B cell (primary cell): ENCODE data around the gene GPRC6A. TPM values are rescaled to one million over a fixed set of nuclear protein-coding genes. Genes with fewer than 3 reads are reported as not detected.
"Not testable (repeated sequence)": the region's sequence is repeated elsewhere in the genome, so short reads cannot be mapped to it uniquely, and the experiment has no call there.

ENCODE experiments used
- ATAC-seq: fragments of 200-7000 bp; cut with Tn5 transposase; one replicate; pipeline ENCODE4 v1.10.0; 2021; ENCODE audit warnings: low read depth, mild to moderate bottlenecking, moderate number of reproducible peaks, moderate library complexity
- CTCF ChIA-PET: fragments of 350-600 bp; sonication (Branson Sonifier 250); formaldehyde crosslinking; loops from one replicate; lab custom pipeline; 2021; ENCODE audit warnings: antibody characterized with exemption, inconsistent platforms; lab: Charles Lee
- POLR2A ChIA-PET: fragments of 350-600 bp; sonication (Branson Sonifier 250); formaldehyde crosslinking; loops from one replicate; lab custom pipeline; 2021; ENCODE audit warnings: antibody characterized with exemption; lab: Charles Lee
- DNase-seq: peaks from one replicate; pipeline ENCODE4 v3.0.0; 2013
- H2AFZ ChIP-seq: 2 replicates; pipeline ENCODE4 v1.6.1; 2012; ENCODE audit warnings: mild to moderate bottlenecking, low read depth, low read length; ENCODE audit not compliant: insufficient read depth, poor library complexity, severe bottlenecking
- H3K27ac ChIP-seq, 2 donors: 1 replicate in 1 of 2; 2 replicates in 1 of 2; pipeline ENCODE4 v1.5.1; 2012 to 2013; ENCODE audit warnings: low read length in 2 of 2, mild to moderate bottlenecking in 2 of 2, moderate library complexity in 1 of 2
- H3K27me3 ChIP-seq, 4 experiments: fragments of 200-600 bp in 1 of 4; sonication (generic) in 1 of 4; replicated peaks in 1 of 4; 1 replicate in 2 of 4; 2 replicates in 2 of 4; pipeline versions ENCODE4 v1.6.1 to v1.7.0; 2013 to 2016; ENCODE audit warnings: low read length in 3 of 4, mild to moderate bottlenecking in 2 of 4, mixed read lengths in 1 of 4, moderate library complexity in 1 of 4; ENCODE audit not compliant: insufficient read depth in 4 of 4, control insufficient read depth in 3 of 4; ENCODE audit errors: control extremely low read depth in 1 of 4
- H3K36me3 ChIP-seq, 2 experiments: replicated peaks in 1 of 2; 1 replicate in 1 of 2; 2 replicates in 1 of 2; pipeline versions ENCODE4 v1.6.1 to v1.7.1; 2013; ENCODE audit warnings: low read length in 1 of 2; ENCODE audit not compliant: insufficient read depth in 2 of 2, control insufficient read depth in 1 of 2; ENCODE audit errors: control extremely low read depth in 1 of 2, extremely low read depth in 1 of 2
- H3K4me1 ChIP-seq, 2 donors: fragments of 200-600 bp in 1 of 2; sonication (generic) in 1 of 2; 1 replicate in 1 of 2; 2 replicates in 1 of 2; pipeline versions ENCODE4 v1.5.1 to v1.6.1; 2013 to 2017; ENCODE audit warnings: low read length in 2 of 2; ENCODE audit not compliant: control insufficient read depth in 2 of 2, insufficient read depth in 2 of 2
- H3K4me2 ChIP-seq: replicated peaks from 2 replicates; pipeline ENCODE3; 2012; ENCODE audit warnings: mild to moderate bottlenecking, low read depth, low read length; ENCODE audit not compliant: poor library complexity, severe bottlenecking
- H3K4me3 ChIP-seq, 5 experiments: fragments of 200-600 bp in 1 of 5; sonication (generic) in 1 of 5; 1 replicate in 3 of 5; 2 replicates in 2 of 5; pipeline versions ENCODE4 v1.5.1 to v1.7.0; 2011 to 2016; ENCODE audit warnings: low read length in 4 of 5, mild to moderate bottlenecking in 4 of 5, low read depth in 2 of 5, control low read depth in 1 of 5, moderate library complexity in 1 of 5; ENCODE audit not compliant: insufficient read depth in 1 of 5; ENCODE audit errors: control extremely low read depth in 1 of 5, extremely low read depth in 1 of 5
- H3K79me2 ChIP-seq: fragments of 200-600 bp; sonication (generic); one replicate; pipeline ENCODE4 v1.6.0; 2016; ENCODE audit warnings: low read length; ENCODE audit not compliant: control insufficient read depth, insufficient read depth
- H3K9ac ChIP-seq: fragments of 200-600 bp; sonication (generic); 2 replicates; pipeline ENCODE4 v1.6.1; 2017; ENCODE audit warnings: mild to moderate bottlenecking, low read length, moderate library complexity
- H3K9me3 ChIP-seq, 3 donors: one replicate each; pipeline versions ENCODE4 v1.6.1 to v1.7.1; 2013; ENCODE audit warnings: low read length in 2 of 3; ENCODE audit not compliant: control insufficient read depth in 2 of 3, insufficient read depth in 1 of 3; ENCODE audit errors: control extremely low read depth in 1 of 3
- H4K20me1 ChIP-seq: 2 replicates; pipeline ENCODE4 v1.6.0; 2012; ENCODE audit warnings: mild to moderate bottlenecking, low read length; ENCODE audit not compliant: insufficient read depth, control insufficient read depth, poor library complexity, severe bottlenecking
- H3K27ac Mint-ChIP-seq: one replicate; pipeline ENCODE4 v1.8.0; 2021; ENCODE audit warnings: mixed read lengths
- H3K27me3 Mint-ChIP-seq: one replicate; pipeline ENCODE4 v1.8.0; 2021; ENCODE audit warnings: mixed read lengths
- H3K4me1 Mint-ChIP-seq: one replicate; pipeline ENCODE4 v1.8.0; 2021; ENCODE audit warnings: mixed read lengths
- H3K4me3 Mint-ChIP-seq: one replicate; pipeline ENCODE4 v1.8.0; 2021; ENCODE audit warnings: mixed read lengths
- H3K9me3 Mint-ChIP-seq: one replicate; pipeline ENCODE4 v1.8.0; 2022; ENCODE audit warnings: mixed read lengths; ENCODE audit not compliant: insufficient read depth
- EZH2 ChIP-seq: IDR thresholded peaks from 2 replicates; pipeline ENCODE4 v1.6.1; 2012; ENCODE audit warnings: borderline replicate concordance, low read depth, mild to moderate bottlenecking, moderate library complexity, low read length; ENCODE audit not compliant: insufficient read depth, poor library complexity, severe bottlenecking
- WGBS: methylation state at CpG from one replicate; pipeline ENCODE4 v1.1.5; 2013; ENCODE audit warnings: missing lambda C conversion rate; ENCODE audit not compliant: insufficient coverage; 5-methylcytosine and 5-hydroxymethylcytosine counted together
- intact Hi-C: fragments of 100-400 bp; cut with micrococcal nuclease; formaldehyde crosslinking; loops from one replicate; pipeline ENCODE4 v1.10.0; 2022
- polyA plus RNA-seq: library from polyadenylated mRNA; depleted of rRNA; stranded (reverse); fragments of >200 nt; gene quantifications from 2 replicates; pipeline ENCODE4 v1.2.3, GENCODE V29; 2012
- total RNA-seq, 2 donors: library from RNA; stranded (reverse); fragments of 120-200 nt in 1 of 2; gene quantifications; 1 replicate in 1 of 2; 2 replicates in 1 of 2; pipeline versions ENCODE4 v1.2.3 to v1.2.4, GENCODE V29; 2013 to 2022
- TF ChIP-seq, protein P1 (sequence below): fragments of 200-600 bp; IDR thresholded peaks from one replicate; pipeline ENCODE4 v1.8.0; 2022; ENCODE audit warnings: antibody characterized with exemption, mild to moderate bottlenecking

GPRC6A gene
- total and polyA plus RNA-seq, 2 donors (not counting 1 experiment from before 2014, with no cell fraction given): not detected

DNA sequence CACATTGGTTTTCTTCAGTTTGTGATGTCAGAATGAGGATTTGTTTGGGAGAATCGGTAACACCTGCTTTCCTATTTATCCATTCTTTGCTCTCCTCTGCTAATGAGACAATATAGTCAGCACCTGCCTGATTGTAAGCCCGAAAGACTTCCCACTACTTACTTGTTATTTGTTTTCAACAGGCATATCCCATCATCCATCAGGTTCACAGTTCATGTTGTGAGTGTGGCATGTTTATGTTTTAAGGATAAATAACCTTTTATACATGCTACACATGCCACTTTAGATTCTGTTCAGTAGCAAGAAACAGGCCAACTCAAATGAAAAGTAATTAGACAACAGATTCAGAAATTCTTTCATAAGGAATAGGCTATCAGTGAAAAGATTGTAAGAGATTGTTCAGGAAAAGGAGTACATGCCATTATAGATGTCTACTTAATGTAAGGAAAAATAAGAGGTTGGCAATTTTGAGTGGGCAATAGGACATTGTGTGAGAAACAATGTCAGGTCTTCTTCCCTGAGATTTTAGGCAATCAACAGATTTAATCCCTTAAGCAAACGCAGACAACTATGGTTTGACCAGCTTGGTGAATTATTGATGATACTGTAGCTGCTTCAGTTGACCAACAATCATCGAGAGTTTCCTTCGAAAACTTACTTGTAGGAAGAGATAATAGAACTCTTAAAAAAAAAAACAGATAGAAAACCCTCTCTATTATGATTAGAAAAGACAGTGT is 7.9 kb upstream of the GPRC6A start:
- no peak overlapping the region for H2AFZ ChIP-seq
- ATAC-seq: no peak
- WGBS: no CpG with 5 or more reads among the region's 5 CpGs

DNA sequence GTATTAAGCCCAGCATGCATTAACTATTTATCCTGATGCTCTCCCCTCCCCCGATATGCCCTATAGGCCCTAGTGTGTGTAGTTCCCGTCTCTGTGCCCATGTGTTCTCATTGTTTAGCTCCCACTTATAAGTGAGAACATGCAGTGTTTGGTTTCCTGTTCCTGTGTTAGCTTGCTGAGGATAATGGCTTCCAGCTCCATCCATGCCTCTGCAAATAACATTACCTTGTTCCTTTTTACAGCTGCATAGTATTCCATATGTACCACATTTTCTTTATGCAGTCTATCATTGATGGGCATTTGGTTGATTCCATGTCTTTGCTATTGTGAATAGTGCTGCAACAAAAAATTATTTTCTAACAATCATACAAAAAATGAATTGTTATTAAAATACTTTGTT is 5.6 kb upstream of the GPRC6A start:
- H3K36me3 ChIP-seq, H3K27ac Mint-ChIP-seq, H4K20me1 ChIP-seq, H3K4me3 ChIP-seq, H3K4me3 Mint-ChIP-seq, H3K27ac ChIP-seq, DNase-seq, CTCF ChIA-PET, H3K9me3 Mint-ChIP-seq, POLR2A ChIA-PET, H3K9ac ChIP-seq, H3K27me3 ChIP-seq, H3K79me2 ChIP-seq, intact Hi-C loops, H3K4me1 Mint-ChIP-seq, H3K9me3 ChIP-seq, H3K4me1 ChIP-seq, ATAC-seq, H3K4me2 ChIP-seq, H2AFZ ChIP-seq: not testable (repeated sequence)
- peaks cover 14% of the 10 kb centered on the region for H3K27me3 Mint-ChIP-seq
- no CpG with 5 or more reads among the region's 2 CpGs for WGBS

More for the DNA sequence above, 7.9 kb upstream of the GPRC6A start:
- Histone ChIP-seq H3K79me2 (no peaks in the 10 kb centered on the region), H3K9ac (no peak overlapping the region), H4K20me1 (no peaks in the 10 kb centered on the region), H3K4me1 (no peaks in the 10 kb centered on the region), H3K27ac (no peak overlapping the region), H3K4me2 (no peak overlapping the region), H3K4me3 (no peak overlapping the region), H3K9me3 (no peaks in the 10 kb centered on the region), H3K36me3 (no peaks in the 10 kb centered on the region), H3K27me3 (no peaks in the 10 kb centered on the region)
- Mint-ChIP-seq H3K27me3 (peaks cover 14% of the 10 kb centered on the region), H3K27ac (no peak overlapping the region), H3K4me1 (no peaks in the 10 kb centered on the region), H3K4me3 (no peak overlapping the region), H3K9me3 (no peaks in the 10 kb centered on the region)
- ChIA-PET POLR2A (no interaction called here), CTCF (no interaction called here)
- DNase-seq: no peak
- TF ChIP-seq EZH2: no peak
- TF ChIP-seq, protein P1, sequence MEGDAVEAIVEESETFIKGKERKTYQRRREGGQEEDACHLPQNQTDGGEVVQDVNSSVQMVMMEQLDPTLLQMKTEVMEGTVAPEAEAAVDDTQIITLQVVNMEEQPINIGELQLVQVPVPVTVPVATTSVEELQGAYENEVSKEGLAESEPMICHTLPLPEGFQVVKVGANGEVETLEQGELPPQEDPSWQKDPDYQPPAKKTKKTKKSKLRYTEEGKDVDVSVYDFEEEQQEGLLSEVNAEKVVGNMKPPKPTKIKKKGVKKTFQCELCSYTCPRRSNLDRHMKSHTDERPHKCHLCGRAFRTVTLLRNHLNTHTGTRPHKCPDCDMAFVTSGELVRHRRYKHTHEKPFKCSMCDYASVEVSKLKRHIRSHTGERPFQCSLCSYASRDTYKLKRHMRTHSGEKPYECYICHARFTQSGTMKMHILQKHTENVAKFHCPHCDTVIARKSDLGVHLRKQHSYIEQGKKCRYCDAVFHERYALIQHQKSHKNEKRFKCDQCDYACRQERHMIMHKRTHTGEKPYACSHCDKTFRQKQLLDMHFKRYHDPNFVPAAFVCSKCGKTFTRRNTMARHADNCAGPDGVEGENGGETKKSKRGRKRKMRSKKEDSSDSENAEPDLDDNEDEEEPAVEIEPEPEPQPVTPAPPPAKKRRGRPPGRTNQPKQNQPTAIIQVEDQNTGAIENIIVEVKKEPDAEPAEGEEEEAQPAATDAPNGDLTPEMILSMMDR: no peak
- intact Hi-C loops: no loop called here
